Limb (tissue), 2 donors: ENCODE data around the gene ACSL6.

ENCODE experiments used
- DNase-seq, 2 donors: peaks; one replicate each; pipeline ENCODE4 v3.0.0-alpha.2; 2016; ENCODE audit errors: extremely low spot score in 2 of 2

ACSL6 gene

DNA sequence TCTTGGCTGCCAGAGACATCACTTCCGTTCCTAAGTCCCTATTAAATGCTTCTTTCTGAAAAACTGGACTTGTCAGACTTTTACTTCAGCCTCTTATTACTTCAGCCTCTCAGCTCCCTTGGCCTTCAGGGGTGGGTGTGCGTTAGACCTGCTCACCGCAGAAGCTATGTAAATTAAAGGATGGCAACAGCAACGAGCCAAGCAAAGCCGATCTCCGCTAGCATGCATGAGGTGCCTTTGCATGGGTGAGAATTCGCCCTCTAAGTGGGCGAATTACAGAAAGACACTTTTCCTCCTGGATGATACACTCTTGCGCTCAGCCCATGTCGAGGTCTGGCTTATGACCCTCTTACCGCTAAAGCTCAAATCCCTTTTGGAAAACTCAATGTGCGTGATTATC, 38.1 kb upstream of the ACSL6 start:
- DNase-seq, result peak in 1 of 2 donors; percentile 6

DNA sequence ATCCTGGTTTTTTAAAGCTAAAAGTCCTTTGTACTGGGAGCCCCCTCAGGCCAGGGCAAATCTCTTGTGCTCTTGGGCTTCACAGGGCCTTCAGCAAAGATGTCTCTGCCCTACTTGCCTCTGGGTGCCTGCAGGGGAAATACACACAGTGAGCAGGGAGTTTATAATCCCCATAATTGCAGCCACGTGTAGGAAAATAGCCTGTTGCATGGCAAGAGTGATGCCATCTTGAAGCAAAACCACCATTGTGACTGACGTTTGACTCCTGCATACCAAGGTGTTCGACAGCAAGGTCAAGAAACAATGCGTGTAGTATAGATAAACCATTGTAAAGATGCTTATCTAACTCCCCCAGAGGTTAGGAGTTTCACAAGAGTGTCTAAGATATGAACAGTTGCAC, 37.6 kb upstream of the ACSL6 start:
- DNase-seq, result peak in 1 of 2 donors; percentile 7

DNA sequence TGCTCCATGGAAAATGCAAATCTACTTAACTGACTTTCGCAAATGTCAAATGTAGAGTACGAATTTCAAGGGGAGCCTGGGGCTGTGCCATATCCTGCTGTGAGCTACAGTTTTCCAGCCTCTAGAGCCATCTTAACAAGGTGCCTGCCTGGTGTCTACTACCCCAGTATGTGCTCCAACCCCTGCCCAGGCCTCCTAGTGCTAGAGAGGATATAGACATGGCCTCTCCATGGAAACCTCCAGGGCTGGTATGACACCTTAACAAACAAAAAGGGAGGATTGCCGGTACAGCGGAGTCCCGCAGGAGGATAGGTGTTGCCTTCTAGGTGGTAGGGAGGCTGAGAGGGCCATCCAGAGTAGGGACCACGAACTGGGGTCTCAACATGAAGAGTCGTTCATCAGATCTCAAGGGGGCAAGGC, 35.4 kb upstream of the ACSL6 start:
- peak in 1 of 2 donors; percentile 11 for DNase-seq

DNA sequence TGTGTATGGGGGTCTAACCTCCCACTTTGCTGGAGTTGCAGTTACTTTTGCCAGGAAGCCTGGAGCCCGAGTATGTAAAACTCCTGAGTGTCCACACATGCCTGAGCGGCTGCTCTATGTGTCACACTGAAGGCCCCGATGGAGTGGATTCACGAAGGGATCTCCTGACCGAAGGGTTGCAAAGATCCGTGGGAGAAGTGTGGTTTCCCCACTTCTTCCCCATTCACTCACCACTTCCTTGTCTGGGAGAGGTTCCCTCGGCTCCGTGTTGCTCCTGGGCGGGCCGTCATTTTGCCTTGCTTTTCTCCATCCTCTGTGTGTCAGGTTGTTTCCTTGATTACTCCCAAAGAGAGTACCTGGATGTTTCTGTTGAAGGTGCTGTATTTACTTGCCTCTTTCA, 32.7 kb upstream of the ACSL6 start:
- DNase-seq, result peak in 1 of 2 donors; percentile 6

DNA sequence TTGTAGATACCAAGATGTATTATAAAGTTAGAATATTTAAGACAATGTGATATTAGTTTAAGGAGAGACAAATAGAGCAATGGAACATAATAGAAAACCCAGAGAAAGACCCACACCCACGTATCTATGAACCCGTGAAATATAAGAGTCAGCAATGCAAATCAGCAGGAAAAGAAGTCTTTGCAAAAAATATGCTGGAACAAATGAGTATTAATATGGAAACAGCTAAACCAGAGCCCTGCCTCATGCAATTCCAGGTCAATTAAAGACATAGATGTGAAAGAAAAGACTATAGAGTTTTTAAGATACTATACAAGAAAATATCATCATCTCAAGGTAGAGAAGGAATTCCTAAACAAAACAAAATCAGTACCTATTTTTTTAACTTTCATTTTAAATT, 25.9 kb upstream of the ACSL6 start:
- no peak for DNase-seq

DNA sequence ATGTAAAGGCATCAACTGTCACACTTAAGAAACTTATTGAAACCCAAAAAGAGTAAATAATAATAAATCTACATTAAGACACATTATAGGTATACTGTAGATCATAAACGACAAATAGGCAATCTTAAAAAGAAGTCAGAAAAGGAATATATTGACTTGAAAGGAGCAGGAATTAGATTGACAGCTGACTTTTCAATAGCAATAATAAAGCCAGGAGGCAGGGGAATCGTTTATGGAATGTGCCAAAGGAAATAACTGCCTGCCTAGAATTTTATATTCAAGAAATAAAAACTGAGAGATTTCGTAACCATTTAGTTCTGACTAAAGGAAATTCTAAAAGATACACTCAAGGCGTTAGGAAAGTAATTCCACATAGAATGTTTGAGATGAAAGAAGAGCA, 21.7 kb upstream of the ACSL6 start:
- DNase-seq, result no peak

DNA sequence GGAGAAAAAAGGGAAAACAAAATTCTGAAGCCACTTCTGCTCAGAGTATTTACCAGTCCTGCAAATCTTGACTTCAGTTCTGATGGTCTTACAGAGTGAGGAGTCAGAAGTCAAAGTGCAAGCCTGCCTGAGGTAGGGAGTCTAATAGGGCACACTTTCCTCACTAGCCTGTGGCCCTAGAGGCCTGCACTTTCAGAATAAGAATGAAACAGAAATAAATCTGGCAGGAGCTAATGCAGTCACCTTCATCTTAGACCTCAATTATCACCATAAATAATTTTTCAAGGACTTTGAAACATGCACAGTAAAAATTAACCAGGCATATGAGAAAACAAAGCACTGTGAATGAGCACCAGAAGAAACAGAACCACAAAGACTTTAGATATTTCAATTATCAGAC, 20.7 kb upstream of the ACSL6 start:
- no peak for DNase-seq

DNA sequence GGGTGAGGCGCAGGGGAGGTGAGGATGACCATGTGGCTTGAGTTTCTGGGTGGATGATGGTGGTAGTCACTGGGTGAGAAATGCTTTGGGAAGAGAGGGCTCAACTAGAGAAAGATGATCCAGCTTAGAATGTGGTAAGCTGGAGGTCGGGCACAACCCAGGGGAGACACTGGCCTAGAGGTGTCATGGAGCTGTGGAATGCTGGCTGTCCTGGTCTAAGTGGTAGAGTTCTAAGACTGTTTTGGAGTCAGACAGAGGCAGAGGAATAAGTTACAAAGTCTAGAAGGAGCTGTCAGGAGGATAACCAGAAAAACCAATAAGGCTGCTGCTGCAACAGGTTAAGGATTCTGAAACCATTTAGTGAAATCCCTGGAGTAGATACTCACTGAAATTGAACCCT, 19.2 kb upstream of the ACSL6 start:
- no peak for DNase-seq

DNA sequence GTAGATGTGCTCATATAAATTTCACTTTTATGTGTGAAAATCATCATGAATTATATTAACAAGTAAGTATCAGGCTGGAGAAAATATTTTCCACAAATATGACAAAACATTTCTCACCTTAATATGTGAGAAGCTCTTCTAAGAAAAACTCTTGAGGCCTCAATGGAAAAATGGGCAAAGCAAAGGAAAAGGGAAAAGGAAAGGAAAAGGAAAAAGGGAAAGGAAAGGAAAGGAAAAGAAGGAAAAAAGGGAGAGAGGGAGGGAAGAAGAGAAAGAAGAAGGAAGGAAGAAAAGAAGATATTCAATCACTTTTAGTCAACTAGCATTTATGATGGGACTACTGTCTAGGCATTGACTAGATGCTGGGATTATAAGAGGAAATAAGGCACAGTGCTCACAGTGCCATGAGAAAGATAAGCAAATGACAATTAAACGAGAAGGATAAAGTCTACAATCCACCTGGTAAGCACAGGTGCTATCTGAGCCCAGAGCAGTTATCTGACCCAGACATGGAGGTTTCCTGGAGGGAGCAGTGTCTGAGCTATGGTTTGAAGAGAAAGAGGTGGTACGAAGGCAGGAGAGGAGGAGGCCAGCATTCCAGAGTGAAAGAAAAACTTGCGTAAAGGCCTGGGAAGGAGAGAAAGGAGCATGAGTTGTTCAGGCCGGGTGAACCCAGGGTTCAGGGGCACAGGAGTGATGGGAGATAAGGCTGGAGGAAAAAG, 18.3 kb upstream of the ACSL6 start:
- no peak for DNase-seq

DNA sequence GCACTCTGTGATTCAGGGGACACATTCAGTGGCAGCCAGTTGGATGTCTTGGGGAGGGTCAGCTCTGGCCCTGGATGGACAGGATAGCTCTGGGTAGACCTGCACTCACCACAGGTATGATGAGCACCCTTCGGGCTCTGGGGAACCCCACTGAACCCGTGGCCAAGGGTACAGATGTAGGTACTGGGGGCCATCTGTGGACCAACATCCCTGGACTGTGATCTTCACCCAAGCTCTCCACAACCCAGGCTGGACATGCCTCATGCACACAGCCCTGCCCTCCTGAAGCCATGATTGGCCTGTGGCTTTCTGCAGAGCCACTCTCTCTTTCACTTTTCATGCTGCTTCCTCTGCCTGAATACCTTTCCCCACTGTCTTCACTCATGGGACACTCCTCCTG, 15.6 kb upstream of the ACSL6 start:
- no peak for DNase-seq

DNA sequence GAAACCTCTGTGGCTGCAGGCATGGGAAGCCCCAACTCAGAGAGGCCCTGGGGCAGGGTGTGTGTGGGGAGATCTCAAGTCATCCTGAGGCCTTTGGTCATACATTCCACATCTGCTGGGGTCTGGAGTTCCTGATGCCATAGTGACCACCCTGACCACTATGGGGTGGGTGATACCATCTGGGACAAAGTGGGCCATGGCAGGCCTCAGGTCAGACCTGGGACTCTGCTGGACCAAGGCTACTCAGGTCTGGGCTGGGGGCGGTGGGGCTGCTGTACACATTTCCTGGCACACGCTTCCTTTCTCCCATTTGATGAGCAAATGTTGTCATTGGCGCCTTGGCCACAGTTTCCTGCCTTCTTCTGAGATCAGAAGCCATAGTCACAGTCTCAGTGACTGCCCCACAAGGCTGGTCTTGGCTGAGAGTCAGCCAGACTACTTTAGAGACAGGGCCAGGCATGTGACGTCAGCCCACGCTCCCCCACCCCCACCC, 15.1 kb upstream of the ACSL6 start:
- no peak for DNase-seq

DNA sequence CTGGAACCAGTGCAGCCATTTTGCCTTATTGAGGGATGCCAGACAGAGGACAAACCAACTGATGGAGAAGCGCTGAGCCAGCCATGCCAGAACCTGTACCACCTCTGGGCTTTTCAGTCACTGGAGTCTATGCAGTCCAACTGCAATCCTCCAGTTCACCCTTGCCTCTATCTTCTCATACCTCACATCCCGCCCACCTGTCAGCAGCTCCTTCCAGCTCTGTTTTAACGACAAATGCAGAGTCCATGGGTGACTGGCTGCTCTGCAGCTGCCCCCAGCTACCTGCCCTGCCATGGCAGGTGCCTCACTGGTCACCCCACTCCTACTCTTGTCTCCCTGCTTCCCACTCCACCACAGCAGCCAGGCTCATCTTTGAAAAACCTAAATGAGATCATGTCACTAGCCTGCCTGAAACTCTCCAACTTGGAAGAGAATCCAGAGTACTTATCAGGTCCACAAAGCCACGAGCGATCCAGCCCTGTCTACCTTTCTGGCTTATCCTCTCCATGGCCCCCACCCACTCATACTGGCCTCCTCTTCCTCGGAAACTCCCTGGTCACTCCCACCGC, 14.0 kb upstream of the ACSL6 start:
- DNase-seq, result no peak

DNA sequence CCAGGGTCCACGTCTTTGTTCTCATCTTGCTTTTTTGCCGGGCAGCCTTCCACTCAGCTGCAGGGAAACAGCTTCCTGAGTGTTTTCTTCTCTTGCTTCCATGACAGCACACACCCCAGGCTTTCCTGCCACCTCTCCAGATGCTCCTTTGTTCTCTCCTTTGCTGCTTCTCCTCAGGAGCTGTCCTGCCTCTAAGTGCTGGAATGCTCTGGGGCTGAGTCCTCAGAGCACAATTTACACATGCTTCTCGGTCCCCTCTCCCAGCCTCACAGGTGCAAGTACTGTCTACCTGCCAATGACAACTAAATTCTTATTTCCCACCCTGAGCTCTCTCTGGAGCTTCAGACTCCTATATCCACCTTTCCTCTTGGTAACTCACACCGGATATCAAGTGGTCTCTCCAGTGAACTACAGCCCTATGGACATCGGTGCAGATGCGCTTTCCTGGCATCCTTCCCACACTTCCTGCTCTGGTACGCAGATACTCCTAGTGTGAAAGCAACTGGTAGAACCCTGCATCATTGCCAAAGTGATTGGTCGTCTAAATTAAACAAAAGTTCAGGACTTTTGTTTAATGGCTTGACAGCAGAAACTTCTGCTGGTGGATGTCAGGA, 13.4 kb upstream of the ACSL6 start:
- no peak for DNase-seq

DNA sequence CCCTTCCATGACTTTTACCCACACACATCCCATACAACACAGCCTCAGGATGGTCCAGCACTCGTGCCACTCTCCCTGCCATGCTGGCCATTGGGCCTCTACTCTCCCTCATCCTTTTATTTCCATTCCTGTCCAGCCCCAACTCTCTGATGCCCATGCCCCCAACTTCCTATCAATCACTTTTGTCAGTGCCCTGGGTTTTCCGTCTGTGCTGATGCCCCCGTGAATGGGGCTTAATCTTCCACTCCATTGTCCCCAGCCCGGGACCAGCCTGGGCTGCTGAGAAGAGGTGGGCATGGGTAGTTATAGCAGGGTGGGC, 12.6 kb upstream of the ACSL6 start:
- DNase-seq, result no peak

DNA sequence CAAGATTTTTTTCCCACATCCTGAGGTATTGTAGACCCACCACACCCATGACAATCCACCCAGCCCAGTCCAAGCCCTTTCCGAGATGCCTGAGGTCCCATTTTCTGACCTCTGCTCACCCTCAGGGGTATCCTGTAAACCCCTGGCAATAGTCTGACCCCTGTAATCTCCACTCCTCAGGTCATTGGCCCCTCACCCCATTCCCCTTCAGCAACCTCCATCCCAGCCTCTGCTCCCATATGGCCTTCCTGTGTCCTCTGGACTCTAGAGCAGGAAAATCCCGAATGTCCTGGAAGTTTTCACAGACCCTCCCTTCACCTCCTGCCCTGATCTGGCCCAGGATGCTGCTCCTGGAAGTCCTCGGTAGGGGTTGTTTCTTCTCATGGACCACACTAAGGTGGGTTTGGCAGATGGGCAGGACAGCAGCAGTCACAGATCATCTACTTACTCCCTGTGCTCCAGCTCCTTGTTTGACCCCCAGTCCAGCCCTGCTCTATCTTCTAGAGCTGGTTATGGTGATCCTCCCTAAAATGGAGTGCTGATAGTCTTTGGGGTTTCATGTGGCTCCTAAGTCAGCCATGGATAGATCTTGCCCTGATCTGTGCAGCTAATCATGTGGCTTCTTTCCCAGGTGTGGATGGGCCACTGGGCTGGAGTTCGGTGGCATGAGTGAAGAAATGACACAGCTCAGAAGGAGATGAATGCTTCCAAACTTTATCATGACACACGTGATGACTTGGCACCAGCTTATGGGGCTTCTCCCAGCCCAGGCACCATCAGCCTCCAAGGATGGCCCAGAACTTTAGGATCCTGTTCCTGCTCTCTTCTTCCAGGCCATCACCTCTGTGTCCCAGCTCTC, 12.0 kb upstream of the ACSL6 start:
- DNase-seq, result no peak

DNA sequence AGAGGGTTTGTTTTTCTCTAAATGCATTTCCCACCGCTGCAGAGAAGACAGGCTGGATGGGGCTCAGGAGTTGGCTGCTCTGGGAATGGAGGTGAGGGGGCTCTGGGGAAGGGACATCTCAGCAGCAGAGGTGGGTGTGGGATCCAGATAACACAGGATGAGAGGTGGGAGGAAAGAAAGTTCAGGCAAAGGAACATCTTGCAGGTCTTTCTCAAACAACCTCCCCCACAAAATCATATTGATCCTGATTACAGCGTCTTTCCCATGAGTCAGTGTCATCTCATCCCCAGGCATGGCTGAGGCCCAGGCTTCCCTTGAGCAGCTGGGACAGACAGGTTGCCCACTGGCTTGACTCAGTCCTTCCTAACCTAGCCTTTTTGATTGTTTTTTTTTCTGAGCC, 11.3 kb upstream of the ACSL6 start:
- no peak for DNase-seq

DNA sequence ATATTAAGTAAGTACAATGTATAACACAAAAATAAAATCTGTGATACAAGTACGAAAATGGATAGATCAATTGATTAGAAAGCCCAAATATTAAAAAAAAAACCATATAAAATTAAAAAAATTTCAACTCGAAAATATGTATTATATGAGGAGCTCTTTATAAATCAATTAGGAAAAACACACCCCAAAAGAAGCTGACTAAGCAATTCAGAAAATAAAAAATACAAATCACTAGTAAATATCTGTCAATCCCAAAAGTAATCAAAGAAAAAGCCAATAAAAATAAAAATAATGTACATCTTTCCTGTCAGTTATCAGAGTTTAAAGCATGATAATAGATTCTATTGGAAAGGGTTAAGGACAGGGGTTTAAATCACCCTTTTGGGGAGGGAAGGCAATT, 10.2 kb upstream of the ACSL6 start:
- DNase-seq, result no peak

DNA sequence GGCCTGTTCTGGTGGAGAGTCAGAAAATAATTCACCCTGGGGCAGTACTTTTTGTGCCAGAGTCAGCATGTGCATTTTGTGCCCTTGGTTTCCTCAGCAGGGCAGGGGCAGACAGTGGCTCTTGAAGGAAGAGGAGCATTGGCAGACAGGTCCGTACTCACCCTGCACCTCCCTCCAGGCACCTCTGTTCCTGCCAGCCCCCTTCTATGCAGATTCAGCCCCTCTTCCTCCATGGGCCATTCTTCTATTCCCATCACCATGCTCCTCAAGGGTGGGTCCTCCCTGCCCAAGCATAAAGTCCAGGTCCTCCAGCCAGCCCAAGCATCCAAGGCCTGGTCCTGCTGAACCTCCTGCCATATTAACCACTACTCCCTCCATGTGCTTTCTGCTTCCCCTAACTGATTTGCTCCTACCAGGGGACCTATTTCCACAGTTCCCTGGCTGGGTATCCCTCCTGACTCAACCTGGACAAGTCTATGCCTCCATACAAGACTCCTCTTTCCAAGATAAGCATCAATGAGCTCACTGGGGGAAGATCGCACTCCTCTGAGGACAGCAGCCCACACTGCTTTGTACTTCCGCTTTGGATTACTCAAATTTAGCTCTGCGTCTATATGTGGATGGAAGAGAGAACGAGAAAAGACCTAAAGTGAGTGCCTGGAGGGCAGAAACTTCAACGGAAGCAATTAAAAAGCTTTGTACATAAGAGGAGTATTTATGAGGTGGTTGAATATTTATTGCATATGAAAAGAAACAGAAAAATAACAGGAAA, 9.3 kb upstream of the ACSL6 start:
- no peak for DNase-seq

DNA sequence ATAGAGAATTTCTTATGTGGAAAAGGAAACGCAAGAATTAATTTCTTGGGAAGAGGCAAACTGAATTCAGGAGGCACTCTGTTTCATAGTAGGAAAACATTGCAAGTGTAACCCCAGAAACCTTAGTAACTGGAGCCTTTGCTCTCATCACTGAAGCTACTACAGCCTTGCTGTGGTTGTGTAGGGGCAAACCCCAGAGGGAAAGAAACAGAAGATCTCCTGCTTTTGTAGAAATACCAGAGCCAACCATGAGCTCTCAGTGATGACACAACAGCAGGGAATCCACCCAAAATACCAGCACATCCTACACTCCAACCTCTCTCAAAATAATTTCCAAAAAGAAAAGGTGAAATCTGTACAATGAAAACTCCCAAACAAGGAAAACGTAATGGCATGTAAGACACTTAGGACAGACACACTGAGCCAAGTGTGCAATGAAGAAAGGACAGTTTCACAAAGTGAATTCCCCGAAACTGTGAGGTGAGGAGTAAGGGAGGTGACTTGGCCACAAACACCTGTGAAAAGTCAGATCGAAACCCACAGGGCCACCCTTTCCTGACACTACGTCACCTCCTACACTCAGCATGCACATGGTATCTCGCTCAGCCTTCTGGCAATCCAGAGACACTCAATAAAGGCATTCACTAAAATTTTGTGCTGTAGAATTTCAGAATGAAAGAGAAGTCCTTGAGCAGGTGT, 8.5 kb upstream of the ACSL6 start:
- no peak for DNase-seq

DNA sequence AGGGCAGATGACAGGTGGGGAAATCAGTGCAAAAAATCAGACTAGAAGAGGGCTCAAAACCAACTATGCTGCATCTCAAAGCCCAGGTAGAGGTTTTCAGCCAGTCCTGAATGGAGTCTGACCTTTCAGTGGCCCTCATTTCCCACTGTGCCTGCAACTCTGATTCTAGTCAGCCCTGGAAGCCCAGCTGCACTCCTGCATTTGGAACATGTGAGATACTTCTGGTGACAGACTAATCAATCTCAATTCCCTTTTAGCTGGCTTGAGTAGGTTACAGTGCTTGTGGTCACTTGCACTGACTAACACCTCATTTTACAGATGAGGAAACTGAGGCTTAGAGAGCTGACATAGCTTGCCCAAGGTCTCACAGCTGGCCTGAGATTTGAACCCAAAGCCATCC, 7.9 kb upstream of the ACSL6 start:
- no peak for DNase-seq
